K562 (cell line): ENCODE measurements around the gene PI4K2A. TPM values are rescaled to one million over a fixed set of nuclear protein-coding genes. Genes with fewer than 3 reads are reported as not detected.

Experiments
- BACH1 ChIP-seq: fragments of 200-800 bp; sonication (Bioruptor generic); IDR thresholded peaks from 2 replicates; pipeline ENCODE4 v1.6.1; 2016; ENCODE audit warnings: missing genetic modification characterization, missing compliant biosample characterization
- BRD4 ChIP-seq: fragments of 200-600 bp; sonication (generic); IDR thresholded peaks from 2 replicates; pipeline ENCODE4 v1.6.1; 2017; ENCODE audit warnings: inconsistent platforms
- ELK1 ChIP-seq: sonication (generic); formaldehyde crosslinking; IDR thresholded peaks from 2 replicates; pipeline ENCODE4 v1.8.1; 2022; ENCODE audit warnings: missing genetic modification reagents
- FOS ChIP-seq: IDR thresholded peaks from 3 replicates; pipeline ENCODE4 v1.6.1; 2011; ENCODE audit not compliant: insufficient read length; ENCODE audit errors: extremely low read depth
- GMEB1 ChIP-seq: fragments of 250-450 bp; sonication (Bioruptor Pico); IDR thresholded peaks from 2 replicates; pipeline ENCODE4 v1.4.0; 2020; ENCODE audit warnings: mild to moderate bottlenecking
- HDAC8 ChIP-seq: fragments of 450-650 bp; IDR thresholded peaks from 2 replicates; pipeline ENCODE4 v1.6.1; 2016; ENCODE audit warnings: mild to moderate bottlenecking, missing genetic modification characterization, moderate library complexity, missing compliant biosample characterization
- L3MBTL2 ChIP-seq: fragments of 450-650 bp; IDR thresholded peaks from 2 replicates; pipeline ENCODE4 v1.6.1; 2016; ENCODE audit warnings: mild to moderate bottlenecking, moderate library complexity
- MEF2D ChIP-seq: conservative IDR thresholded peaks from 2 replicates; pipeline ENCODE4 v1.6.1; 2016; ENCODE audit warnings: low read depth, missing genetic modification characterization, missing compliant biosample characterization
- MLLT1 ChIP-seq, 2 experiments: fragments of 450-650 bp; IDR thresholded peaks; 2 replicates each; pipeline ENCODE4 v1.6.1; 2016
- MTF1 ChIP-seq: fragments of 250-450 bp; sonication (Bioruptor Pico); IDR thresholded peaks from 2 replicates; pipeline ENCODE4 v1.9.0; 2021; ENCODE audit warnings: moderate library complexity, mild to moderate bottlenecking, inconsistent platforms, borderline replicate concordance
- NR3C1 ChIP-seq: sonication (generic); formaldehyde crosslinking; IDR thresholded peaks from 2 replicates; pipeline ENCODE4 v1.8.1; 2022; ENCODE audit warnings: missing genetic modification reagents
- RERE ChIP-seq: sonication (generic); formaldehyde crosslinking; IDR thresholded peaks from 2 replicates; pipeline ENCODE4 v1.8.0; 2023; ENCODE audit warnings: missing genetic modification reagents, mild to moderate bottlenecking, borderline replicate concordance
- SMARCA4 ChIP-seq: fragments of 450-650 bp; IDR thresholded peaks from 2 replicates; pipeline ENCODE4 v1.6.1; 2016
- SUPT5H ChIP-seq: fragments of 450-650 bp; IDR thresholded peaks from 2 replicates; pipeline ENCODE4 v1.6.1; 2016
- TEAD4 ChIP-seq, 2 experiments: sonication (generic) in 1 of 2; formaldehyde crosslinking in 1 of 2; IDR thresholded peaks; 2 replicates each; pipeline versions ENCODE4 v1.6.1 to v1.8.0; 2012 to 2022; ENCODE audit warnings: borderline replicate concordance in 1 of 2, inconsistent platforms in 1 of 2, low read length in 1 of 2, mild to moderate bottlenecking in 1 of 2, missing genetic modification reagents in 1 of 2
- YBX1 ChIP-seq: fragments of 450-650 bp; IDR thresholded peaks from 2 replicates; pipeline ENCODE4 v1.7.1; 2016; ENCODE audit warnings: mild to moderate bottlenecking
- ZFPM2 ChIP-seq: fragments of 250-450 bp; sonication (Bioruptor Pico); IDR thresholded peaks from 2 replicates; pipeline ENCODE4 v1.5.1; 2022; ENCODE audit warnings: mild to moderate bottlenecking
- ZNF253 ChIP-seq: fragments of 250-450 bp; sonication (Bioruptor Pico); conservative IDR thresholded peaks from 2 replicates; pipeline ENCODE4 v1.6.1; 2021; ENCODE audit warnings: mild to moderate bottlenecking
- ZNF57 ChIP-seq: fragments of 450-650 bp; formaldehyde crosslinking; IDR thresholded peaks from 2 replicates; pipeline ENCODE4 v1.4.0; 2020; ENCODE audit warnings: mild to moderate bottlenecking, moderate library complexity
- polyA plus RNA-seq, 8 experiments: library from polyadenylated mRNA; depleted of rRNA in 4 of 8; stranded (reverse) in 5 of 8; unstranded in 3 of 8; fragments of >200 nt; fragmentation: Nextera tagmentation in 2 of 8; fragmentation: Illumina TruSeq in 1 of 8; extraction: Ambion mirVana in 2 of 8; extraction: Trizol in 1 of 8; gene quantifications; 2 replicates each; pipeline versions ENCODE4 v1.2.1 to v1.2.3, GENCODE V29; 2011 to 2014; ENCODE audit warnings: inconsistent platforms in 1 of 8, missing spikeins in 1 of 8
- total RNA-seq, 7 experiments: library from RNA; depleted of rRNA in 6 of 7; stranded (reverse); fragments of >200 nt in 6 of 7; fragmentation: Illumina TruSeq in 2 of 7; extraction: Trizol in 2 of 7; gene quantifications; 2 replicates each; pipeline versions ENCODE4 v1.2.1 to v1.2.3, GENCODE V29; 2011 to 2021; ENCODE audit warnings: low replicate concordance in 1 of 7

Gene PI4K2A
- total and polyA plus RNA-seq, 9 of the 15 experiments (the other 6 are each of a cell fraction or from before 2014, with no cell fraction given): 4.4 to 28.4 (median 16.5) TPM

GRCh38 chr10:97686962-97687784, 46.7 kb downstream of the PI4K2A start, which contains the start of gene AVPI1 (continued):
- TF ChIP-seq GMEB1 (CRISPR knock-in tag) (peak; percentile 29), MTF1 (CRISPR knock-in tag) (no peak), ELK1 (CRISPR knock-in tag) (no peak), HDAC8 (no peak), L3MBTL2 (peak; percentile 95), SMARCA4 (no peak), MLLT1 (IDR thresholded peaks at IDR 0.05) (no peak), BRD4 (no peak), RERE (CRISPR knock-in tag) (no peak), YBX1 (no peak), MEF2D (tag) (no peak), ZNF57 (CRISPR knock-in tag) (no peak), SUPT5H (peak; percentile 65), FOS (no peak), ZNF253 (CRISPR knock-in tag) (no peak), NR3C1 (CRISPR knock-in tag) (no peak), BACH1 (tag) (no peak), ZFPM2 (CRISPR knock-in tag) (no peak), TEAD4 (IDR thresholded peaks at IDR 0.05; ENCODE audit: low read length) (peak; percentile 91), TEAD4 (CRISPR knock-in tag; IDR thresholded peaks at IDR 0.05; ENCODE audit: borderline replicate concordance) (peak; percentile 96)
